Smooth muscle cell (in vitro differentiated cells): ENCODE data around the gene LETM1. TPM values are rescaled to one million over a fixed set of nuclear protein-coding genes. Genes with fewer than 3 reads are reported as not detected.

Experiments
- DNase-seq: peaks from one replicate; lab custom pipeline; 2025; ENCODE audit not compliant: unreplicated experiment; lab: John Stamatoyannopoulos, UW
- H2AFZ ChIP-seq: fragments of 200-600 bp; sonication (generic); 2 replicates; pipeline ENCODE4 v1.6.0; 2016; ENCODE audit warnings: antibody characterized with exemption, low read depth, mild to moderate bottlenecking
- H3F3A ChIP-seq: fragments of 200-600 bp; sonication (generic); 2 replicates; pipeline ENCODE4 v1.6.0; 2017; ENCODE audit warnings: antibody characterized with exemption, low read depth
- H3K27ac ChIP-seq: fragments of 200-600 bp; sonication (generic); 2 replicates; pipeline ENCODE4 v1.5.1; 2016; ENCODE audit warnings: low read depth, mild to moderate bottlenecking
- H3K27me3 ChIP-seq: fragments of 200-600 bp; sonication (generic); 2 replicates; pipeline ENCODE4 v1.6.1; 2016; ENCODE audit warnings: low read depth, mild to moderate bottlenecking
- H3K36me3 ChIP-seq: fragments of 200-600 bp; sonication (generic); 2 replicates; pipeline ENCODE4 v1.5.1; 2016; ENCODE audit warnings: low read depth
- H3K4me1 ChIP-seq: fragments of 200-600 bp; sonication (generic); 2 replicates; pipeline ENCODE4 v1.5.1; 2016; ENCODE audit warnings: low read depth
- H3K4me2 ChIP-seq: fragments of 200-600 bp; sonication (generic); 2 replicates; pipeline ENCODE4 v1.6.0; 2016; ENCODE audit warnings: mild to moderate bottlenecking
- H3K4me3 ChIP-seq: fragments of 200-600 bp; sonication (generic); 2 replicates; pipeline ENCODE4 v1.5.1; 2016; ENCODE audit warnings: mild to moderate bottlenecking
- H3K79me2 ChIP-seq: fragments of 200-600 bp; sonication (generic); 2 replicates; pipeline ENCODE4 v1.6.0; 2016; ENCODE audit warnings: low read depth, mild to moderate bottlenecking
- H3K9ac ChIP-seq: fragments of 200-600 bp; sonication (generic); 2 replicates; pipeline ENCODE4 v1.6.0; 2016; ENCODE audit warnings: low read depth
- H3K9me3 ChIP-seq: fragments of 200-600 bp; sonication (generic); replicated peaks from 2 replicates; pipeline ENCODE4 v1.5.1; 2016; ENCODE audit warnings: low read depth
- H4K20me1 ChIP-seq: fragments of 200-600 bp; sonication (generic); 2 replicates; pipeline ENCODE4 v1.6.0; 2016; ENCODE audit warnings: low read depth
- CTCF ChIP-seq: fragments of 200-600 bp; sonication (generic); IDR thresholded peaks from 2 replicates; pipeline ENCODE4 v1.5.1; 2017; ENCODE audit warnings: borderline replicate concordance, mild to moderate bottlenecking, antibody characterized with exemption; ENCODE audit not compliant: insufficient read depth, poor library complexity, severe bottlenecking
- WGBS: methylation state at CpG from one replicate; pipeline ENCODE4 v1.1.7; 2016; ENCODE audit warnings: low lambda C conversion rate; 5-methylcytosine and 5-hydroxymethylcytosine counted together
- polyA plus RNA-seq: library from polyadenylated mRNA; unstranded; fragments of >200 nt; fragmentation: Nextera tagmentation; extraction: Ambion mirVana; gene quantifications from 2 replicates; pipeline ENCODE4 v1.2.1, GENCODE V29; 2016
- total RNA-seq: library from RNA; depleted of rRNA; stranded (reverse); fragments of >200 nt; gene quantifications from 2 replicates; pipeline ENCODE4 v1.2.3, GENCODE V29; 2014

Gene LETM1
- total and polyA plus RNA-seq, 2 experiments from 2014 or later: 15.3 to 17.1 TPM

GRCh38 chr4:1826531-1827350 lies 29.2 kb downstream of the LETM1 start:
- H3K27ac ChIP-seq: no peak overlapping the region
- H3K27me3 ChIP-seq: no peaks in the 10 kb centered on the region
- no peaks in the 10 kb centered on the region for H3K79me2 ChIP-seq
- no peak overlapping the region for H3K4me2 ChIP-seq
- H3K4me1 ChIP-seq: no peaks in the 10 kb centered on the region
- no peak overlapping the region for H2AFZ ChIP-seq
- no peak for DNase-seq
- H3K36me3 ChIP-seq: peaks cover 3% of the 10 kb centered on the region
- no peaks in the 10 kb centered on the region for H3K9me3 ChIP-seq
- no peak overlapping the region for H3K9ac ChIP-seq
- TF ChIP-seq CTCF: no peak
- no peaks in the 10 kb centered on the region for H3F3A ChIP-seq
- WGBS: 97% methylated on average over 30 of the region's 30 CpGs
- H4K20me1 ChIP-seq: peaks cover 4% of the 10 kb centered on the region
- no peak overlapping the region for H3K4me3 ChIP-seq

DNA sequence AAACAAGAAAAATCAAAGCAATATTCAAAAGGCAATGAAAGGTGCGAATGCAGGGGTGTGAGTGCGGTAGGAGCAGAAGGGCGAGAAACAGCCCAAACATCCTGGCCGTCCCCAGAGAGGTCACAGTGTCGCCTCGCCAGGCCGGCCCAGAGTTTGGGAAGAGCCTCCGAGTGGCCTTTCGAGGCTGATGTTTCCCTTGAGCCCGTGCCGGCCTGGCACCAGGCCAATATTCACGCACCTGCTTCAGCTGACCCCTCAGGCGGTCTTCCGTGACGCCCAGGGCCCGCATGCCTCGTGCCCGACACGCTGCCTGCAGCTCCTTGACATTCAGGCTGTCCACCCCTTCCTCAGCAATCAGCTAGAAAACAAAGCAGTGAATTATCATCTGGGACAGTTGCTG lies 30.6 kb downstream of the LETM1 start:
- TF ChIP-seq CTCF: no peak
- H3K36me3 ChIP-seq: peaks cover 3% of the 10 kb centered on the region

GRCh38 chr4:1824746-1825145 lies 31.2 kb downstream of the LETM1 start:
- Histone ChIP-seq H3K79me2 (no peaks in the 10 kb centered on the region), H3F3A (no peaks in the 10 kb centered on the region), H3K9ac (no peak overlapping the region), H4K20me1 (peaks cover 4% of the 10 kb centered on the region), H3K27me3 (no peaks in the 10 kb centered on the region), H2AFZ (no peak overlapping the region), H3K4me3 (no peak overlapping the region), H3K4me2 (no peak overlapping the region), H3K4me1 (no peaks in the 10 kb centered on the region), H3K9me3 (no peaks in the 10 kb centered on the region), H3K27ac (no peak overlapping the region), H3K36me3 (peaks cover 4% of the 10 kb centered on the region)
- no peak for DNase-seq
- TF ChIP-seq CTCF: no peak
- WGBS: 96% methylated on average over 11 of the region's 11 CpGs

More for the DNA sequence above, 30.6 kb downstream of the LETM1 start:
- 98% methylated on average over 19 of the region's 19 CpGs for WGBS
- Histone ChIP-seq H3K4me3 (no peak overlapping the region), H3K79me2 (no peaks in the 10 kb centered on the region), H3K27ac (no peak overlapping the region), H3F3A (no peaks in the 10 kb centered on the region), H3K27me3 (no peaks in the 10 kb centered on the region), H3K4me1 (no peaks in the 10 kb centered on the region), H3K9ac (no peak overlapping the region), H4K20me1 (peaks cover 4% of the 10 kb centered on the region), H3K9me3 (no peaks in the 10 kb centered on the region), H2AFZ (no peak overlapping the region), H3K4me2 (no peak overlapping the region)
- no peak for DNase-seq

GRCh38 chr4:1823545-1823932 lies 32.4 kb downstream of the LETM1 start:
- no peak overlapping the region for H3K27ac ChIP-seq
- no peak overlapping the region for H3K4me2 ChIP-seq
- TF ChIP-seq CTCF: no peak
- no peaks in the 10 kb centered on the region for H3K79me2 ChIP-seq
- no peaks in the 10 kb centered on the region for H3K4me1 ChIP-seq
- H3K27me3 ChIP-seq: no peaks in the 10 kb centered on the region
- peaks cover 4% of the 10 kb centered on the region for H3K36me3 ChIP-seq
- no peaks in the 10 kb centered on the region for H3F3A ChIP-seq
- WGBS: over 99% methylated on average over 10 of the region's 12 CpGs
- no peaks in the 10 kb centered on the region for H3K9me3 ChIP-seq
- no peaks in the 10 kb centered on the region for H4K20me1 ChIP-seq
- no peak overlapping the region for H2AFZ ChIP-seq
- no peak overlapping the region for H3K4me3 ChIP-seq
- DNase-seq: no peak
- no peak overlapping the region for H3K9ac ChIP-seq
